Sigmoid colon (tissue), 7 donors: ENCODE data around the gene CD300LD. TPM values are rescaled to one million over a fixed set of nuclear protein-coding genes. Genes with fewer than 3 reads are reported as not detected.

Experiments
- DNase-seq: peaks from one replicate; pipeline ENCODE4 v3.0.0-alpha.2; 2019
- H3K27ac ChIP-seq, 4 donors: fragments of 200-600 bp; sonication (generic); one replicate each; pipeline ENCODE4 v1.5.1; 2016 to 2019; ENCODE audit warnings: mild to moderate bottlenecking in 1 of 4
- H3K27me3 ChIP-seq, 3 donors: fragments of 200-600 bp; sonication (generic); one replicate each; pipeline ENCODE4 v1.5.1; 2019; ENCODE audit warnings: mild to moderate bottlenecking in 1 of 3
- H3K36me3 ChIP-seq, 4 donors: fragments of 200-600 bp; sonication (generic); one replicate each; pipeline ENCODE4 v1.5.1; 2016 to 2019
- H3K4me1 ChIP-seq, 4 donors: fragments of 200-600 bp; sonication (generic); one replicate each; pipeline ENCODE4 v1.5.1; 2017 to 2019
- H3K4me3 ChIP-seq, 4 donors: fragments of 200-600 bp; sonication (generic); one replicate each; pipeline ENCODE4 v1.5.1; 2017 to 2019; ENCODE audit warnings: mild to moderate bottlenecking in 2 of 4, moderate library complexity in 1 of 4
- H3K9me3 ChIP-seq, 4 donors: fragments of 200-600 bp in 3 of 4; sonication (generic) in 3 of 4; one replicate each; pipeline versions ENCODE4 v1.5.1 to v1.6.1; 2013 to 2019
- CTCF ChIP-seq, 4 experiments: fragments of 450-650 bp in 3 of 4; fragments of 200-600 bp in 1 of 4; IDR thresholded peaks; one replicate each; pipeline ENCODE4 v1.5.1; 2016 to 2019; ENCODE audit warnings: antibody characterized with exemption in 4 of 4, mild to moderate bottlenecking in 3 of 4, moderate library complexity in 2 of 4
- EP300 ChIP-seq, 4 donors: sonication (generic); formaldehyde crosslinking; IDR thresholded peaks; one replicate each; pipeline ENCODE4 v1.6.1; 2017; ENCODE audit warnings: antibody characterized with exemption in 4 of 4
- POLR2A ChIP-seq, 2 donors: fragments of 450-650 bp; IDR thresholded peaks; one replicate each; pipeline ENCODE4 v1.6.1; 2016; ENCODE audit warnings: antibody characterized with exemption in 2 of 2, mild to moderate bottlenecking in 2 of 2, moderate library complexity in 2 of 2
- POLR2AphosphoS5 ChIP-seq, 4 donors: sonication (generic); formaldehyde crosslinking; IDR thresholded peaks; one replicate each; pipeline ENCODE4 v1.6.1; 2017; ENCODE audit warnings: antibody characterized with exemption in 4 of 4
- WGBS, 2 donors: extraction: QIAGEN DNeasy Blood & Tissue Kit; methylation state at CpG; one replicate each; pipeline ENCODE4 v1.1.7; 2013; 5-methylcytosine and 5-hydroxymethylcytosine counted together
- intact Hi-C: fragments of 100-400 bp; cut with DNase I; formaldehyde crosslinking; loops from one replicate; pipeline ENCODE4 v1.15.1; 2023
- polyA plus RNA-seq, 3 donors: library from polyadenylated mRNA; stranded (reverse); fragments of 200-250 nt; gene quantifications; one replicate each; pipeline ENCODE4 v1.2.3, GENCODE V29; 2013
- total RNA-seq, 4 donors: library from RNA; depleted of rRNA; stranded (reverse); fragments of >200 nt; gene quantifications; one replicate each; pipeline ENCODE4 v1.1.0, GENCODE V29; 2016
- donor health status: healthy with polysubstance abuse.
- donor health status: Bipolar disorder and iron deficiency.
- donor health status: healthy.

Gene CD300LD
- total and polyA plus RNA-seq, 7 donors, result not detected

- TF ChIP-seq POLR2AphosphoS5 (IDR thresholded peaks at IDR 0.05) (no peak), EP300 (IDR thresholded peaks at IDR 0.05) (no peak), POLR2A (IDR thresholded peaks at IDR 0.05) (no peak), CTCF (IDR thresholded peaks at IDR 0.05) (no peak)
- H3K27me3 ChIP-seq, result no peaks in the 10 kb centered on the region
- WGBS, 2 donors, result 80 to 91% methylated on average over 8 of the region's 8 CpGs
- peak overlapping the region in 3 of 4 donors; percentile 73 to 84 (median 79) for H3K27ac ChIP-seq
- peaks cover 0 to 17% (median 14%) of the 10 kb centered on the region in 4 donors for H3K4me1 ChIP-seq
- no peaks in the 10 kb centered on the region for H3K36me3 ChIP-seq
- intact Hi-C loops, result loop anchor here (10.0 kb wide), 1 partner anchor 221 kb away; no protein-coding TSS in a partner anchor
- no peak for DNase-seq
- H3K4me3 ChIP-seq, result no peak overlapping the region
- H3K9me3 ChIP-seq, result no peaks in the 10 kb centered on the region
Observed at GRCh38 chr17:74606050-74606449, 14.0 kb upstream of the CD300LD start.

- peak; percentile 47 to 80 (median 73) for TF ChIP-seq POLR2AphosphoS5 (IDR thresholded peaks at IDR 0.05)
- TF ChIP-seq POLR2A (IDR thresholded peaks at IDR 0.05), result no peak
- TF ChIP-seq EP300 (IDR thresholded peaks at IDR 0.05), result peak in 2 of 4 donors; percentile 39 to 62
- WGBS, 2 donors, result 37 to 54% methylated on average over 10 of the region's 10 CpGs
- peak; percentile 94 for DNase-seq
Observed at GRCh38 chr17:74605361-74605760, 13.3 kb upstream of the CD300LD start.

GRCh38 chr17:74604761-74605160 lies 12.7 kb upstream of the CD300LD start:
- H3K4me1 ChIP-seq, result peaks cover 0 to 17% (median 14%) of the 10 kb centered on the region in 4 donors
- intact Hi-C loops, result loop anchor here (10.0 kb wide), 1 partner anchor 220 kb away; no protein-coding TSS in a partner anchor
- H3K27me3 ChIP-seq, result no peaks in the 10 kb centered on the region
- peak overlapping the region; percentile 59 to 84 (median 76) for H3K27ac ChIP-seq
- H3K36me3 ChIP-seq, result no peaks in the 10 kb centered on the region
- no peak overlapping the region for H3K4me3 ChIP-seq
- no peak for DNase-seq
- H3K9me3 ChIP-seq, result no peaks in the 10 kb centered on the region
- TF ChIP-seq EP300 (IDR thresholded peaks at IDR 0.05) (no peak), POLR2AphosphoS5 (IDR thresholded peaks at IDR 0.05) (no peak), CTCF (IDR thresholded peaks at IDR 0.05) (no peak), POLR2A (IDR thresholded peaks at IDR 0.05) (no peak)
- WGBS, 2 donors, result 58 to 74% methylated on average over 10 of the region's 10 CpGs

More at GRCh38 chr17:74605361-74605760, 13.3 kb upstream of the CD300LD start:
- no peak overlapping the region for H3K4me3 ChIP-seq
- H3K36me3 ChIP-seq, result no peaks in the 10 kb centered on the region
- H3K9me3 ChIP-seq, result no peaks in the 10 kb centered on the region
- H3K27me3 ChIP-seq, result no peaks in the 10 kb centered on the region
- peaks cover 0 to 17% (median 14%) of the 10 kb centered on the region in 4 donors for H3K4me1 ChIP-seq
- intact Hi-C loops, result loop anchor here (10.0 kb wide), 1 partner anchor 221 kb away; no protein-coding TSS in a partner anchor
- H3K27ac ChIP-seq, result peak overlapping the region; percentile 59 to 84 (median 76)

GRCh38 chr17:74604200-74604599 lies 12.1 kb upstream of the CD300LD start:
- H3K4me3 ChIP-seq, result no peak overlapping the region
- peak overlapping the region in 1 of 4 donors; percentile 84 for H3K27ac ChIP-seq
- DNase-seq, result no peak
- no peaks in the 10 kb centered on the region for H3K27me3 ChIP-seq
- WGBS, 2 donors, result 68 to 84% methylated on average over 6 of the region's 6 CpGs
- H3K36me3 ChIP-seq, result no peaks in the 10 kb centered on the region
- H3K9me3 ChIP-seq, result no peaks in the 10 kb centered on the region
- H3K4me1 ChIP-seq, result peaks cover 0 to 17% (median 14%) of the 10 kb centered on the region in 4 donors
- intact Hi-C loops, result loop anchor here (10.0 kb wide), 1 partner anchor 219 kb away; no protein-coding TSS in a partner anchor
- TF ChIP-seq CTCF (IDR thresholded peaks at IDR 0.05) (no peak), POLR2A (IDR thresholded peaks at IDR 0.05) (no peak), EP300 (IDR thresholded peaks at IDR 0.05) (no peak), POLR2AphosphoS5 (IDR thresholded peaks at IDR 0.05) (no peak)

GRCh38 chr17:74603746-74604145 lies 11.7 kb upstream of the CD300LD start:
- H3K9me3 ChIP-seq, result no peaks in the 10 kb centered on the region
- intact Hi-C loops, result loop anchor here (10.0 kb wide), 1 partner anchor 219 kb away; no protein-coding TSS in a partner anchor
- TF ChIP-seq CTCF (IDR thresholded peaks at IDR 0.05), result no peak
- TF ChIP-seq EP300 (IDR thresholded peaks at IDR 0.05), result no peak
- TF ChIP-seq POLR2A (IDR thresholded peaks at IDR 0.05), result no peak
- no peak for TF ChIP-seq POLR2AphosphoS5 (IDR thresholded peaks at IDR 0.05)
- peaks cover 0 to 17% (median 14%) of the 10 kb centered on the region in 4 donors for H3K4me1 ChIP-seq
- no peak overlapping the region for H3K27ac ChIP-seq
- 69 to 72% methylated on average over 5 of the region's 5 CpGs for WGBS, 2 donors
- DNase-seq, result no peak
- H3K36me3 ChIP-seq, result no peaks in the 10 kb centered on the region
- H3K27me3 ChIP-seq, result no peaks in the 10 kb centered on the region
- no peak overlapping the region for H3K4me3 ChIP-seq
